Prostate gland (tissue), 2 donors: ENCODE measurements around the gene COMMD10. TPM values are rescaled to one million over a fixed set of nuclear protein-coding genes. Genes with fewer than 3 reads are reported as not detected.

Experiments
- DNase-seq: peaks from one replicate; pipeline ENCODE4 v3.0.0-alpha.2; 2019; ENCODE audit warnings: low spot score
- H3K27ac ChIP-seq, 2 donors: fragments of 200-600 bp; sonication (generic); 2 replicates each; pipeline ENCODE4 v1.5.1; 2017 to 2019
- H3K27me3 ChIP-seq: fragments of 200-600 bp; sonication (generic); replicated peaks from 2 replicates; pipeline ENCODE4 v1.5.1; 2019; ENCODE audit not compliant: insufficient read depth
- H3K36me3 ChIP-seq, 2 donors: fragments of 200-600 bp; sonication (generic); 1 replicate in 1 of 2; 2 replicates in 1 of 2; pipeline versions ENCODE4 v1.5.1 to v1.8.1; 2017 to 2019
- H3K4me1 ChIP-seq: fragments of 200-600 bp; sonication (generic); replicated peaks from 2 replicates; pipeline ENCODE4 v1.5.1; 2019
- H3K4me3 ChIP-seq, 2 donors: fragments of 200-600 bp; sonication (generic); 2 replicates each; pipeline ENCODE4 v1.5.1; 2017 to 2019
- H3K9me3 ChIP-seq: fragments of 200-600 bp; sonication (generic); 2 replicates; pipeline ENCODE4 v1.5.1; 2017
- POLR2A ChIP-seq: fragments of 450-650 bp; IDR thresholded peaks from one replicate; pipeline ENCODE4 v1.6.1; 2016; ENCODE audit warnings: antibody characterized with exemption, mild to moderate bottlenecking
- POLR2AphosphoS5 ChIP-seq: sonication (generic); formaldehyde crosslinking; IDR thresholded peaks from one replicate; pipeline ENCODE4 v1.6.1; 2017; ENCODE audit warnings: antibody characterized with exemption
- WGBS: methylation state at CpG from one replicate; pipeline ENCODE4 v1.1.5; 2018; 5-methylcytosine and 5-hydroxymethylcytosine counted together
- intact Hi-C: fragments of 100-400 bp; cut with DNase I; formaldehyde crosslinking; loops from one replicate; pipeline ENCODE4 v1.14.2; 2022
- small RNA-seq, 2 donors: library from RNA; depleted of rRNA; stranded (forward); fragments of <200 nt; gene quantifications; one replicate each; pipeline ENCODE3, GENCODE V24; 2016
- total RNA-seq, 2 donors: library from RNA; depleted of rRNA; stranded (reverse); fragments of >200 nt; gene quantifications; one replicate each; pipeline ENCODE4 v1.1.0, GENCODE V29; 2016
- TF ChIP-seq, protein P1 (sequence below), 4 experiments: fragments of 200-600 bp in 2 of 4; fragments of 450-650 bp in 2 of 4; sonication (generic) in 2 of 4; IDR thresholded peaks; 1 replicate in 3 of 4; 2 replicates in 1 of 4; pipeline ENCODE4 v1.5.1; 2016 to 2019; ENCODE audit warnings: antibody characterized with exemption in 4 of 4, mild to moderate bottlenecking in 2 of 4, moderate library complexity in 2 of 4

The COMMD10 gene
- total RNA-seq, 2 donors from 2014 or later, result 26.6 to 27.9 TPM

DNA sequence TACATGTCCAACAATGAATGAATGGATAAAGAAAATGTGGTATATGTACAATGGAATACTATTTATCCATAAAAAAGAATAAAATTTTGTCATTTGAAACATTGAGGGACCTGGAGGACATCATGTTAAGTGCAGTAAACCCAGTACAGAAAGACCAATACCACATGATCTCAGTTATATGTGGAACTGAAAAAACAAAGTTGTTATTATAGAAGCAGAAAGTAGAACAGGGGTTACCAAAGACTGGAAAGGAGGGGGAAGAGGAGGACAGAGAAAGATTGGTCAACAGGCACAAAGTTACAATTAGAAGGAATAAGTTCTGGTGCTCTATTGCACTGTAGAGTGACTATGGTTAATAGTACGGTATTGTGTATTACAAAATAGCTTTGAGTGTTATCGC is 256.0 kb downstream of the COMMD10 start:
- no peak for TF ChIP-seq POLR2AphosphoS5
- TF ChIP-seq, protein P1, sequence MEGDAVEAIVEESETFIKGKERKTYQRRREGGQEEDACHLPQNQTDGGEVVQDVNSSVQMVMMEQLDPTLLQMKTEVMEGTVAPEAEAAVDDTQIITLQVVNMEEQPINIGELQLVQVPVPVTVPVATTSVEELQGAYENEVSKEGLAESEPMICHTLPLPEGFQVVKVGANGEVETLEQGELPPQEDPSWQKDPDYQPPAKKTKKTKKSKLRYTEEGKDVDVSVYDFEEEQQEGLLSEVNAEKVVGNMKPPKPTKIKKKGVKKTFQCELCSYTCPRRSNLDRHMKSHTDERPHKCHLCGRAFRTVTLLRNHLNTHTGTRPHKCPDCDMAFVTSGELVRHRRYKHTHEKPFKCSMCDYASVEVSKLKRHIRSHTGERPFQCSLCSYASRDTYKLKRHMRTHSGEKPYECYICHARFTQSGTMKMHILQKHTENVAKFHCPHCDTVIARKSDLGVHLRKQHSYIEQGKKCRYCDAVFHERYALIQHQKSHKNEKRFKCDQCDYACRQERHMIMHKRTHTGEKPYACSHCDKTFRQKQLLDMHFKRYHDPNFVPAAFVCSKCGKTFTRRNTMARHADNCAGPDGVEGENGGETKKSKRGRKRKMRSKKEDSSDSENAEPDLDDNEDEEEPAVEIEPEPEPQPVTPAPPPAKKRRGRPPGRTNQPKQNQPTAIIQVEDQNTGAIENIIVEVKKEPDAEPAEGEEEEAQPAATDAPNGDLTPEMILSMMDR (IDR thresholded peaks at IDR 0.05), result no peak
- TF ChIP-seq POLR2A, result no peak
- Histone ChIP-seq H3K27ac (no peak overlapping the region), H3K27me3 (no peaks in the 10 kb centered on the region), H3K9me3 (no peaks in the 10 kb centered on the region), H3K4me1 (no peaks in the 10 kb centered on the region), H3K4me3 (no peak overlapping the region), H3K36me3 (no peaks in the 10 kb centered on the region)
- 95% methylated on average over 2 of the region's 2 CpGs for WGBS
- DNase-seq, result no peak
- intact Hi-C loops, result no loop called here

Small RNA genes within 50 kb of the gene (small RNA-seq; reads per million reads assigned to genes)
- gene HMGN2P27 (0 reads per million in 2 donors), gene RNU6-644P (0 reads per million in 2 donors)

Other genes with a start within 250 kb of the COMMD10 start
- gene ATG12, start 243.5 kb upstream of the COMMD10 start, total RNA-seq, result 10 to 100 TPM; 29.6 to 67.6 TPM
- gene AP3S1, start 243.1 kb upstream of the COMMD10 start, total RNA-seq, result 100 to 1,000 TPM in 1 of 2 donors, 10 to 100 TPM in 1; 32.0 to 163 TPM
- gene LVRN, start 122.5 kb upstream of the COMMD10 start, total RNA-seq, result not detected
- not detected for gene ARL14EPL, start 52.6 kb upstream of the COMMD10 start, total RNA-seq